MM.1S (cell line): ENCODE data around the gene ARHGAP40.

ENCODE experiments used
- DNase-seq: peaks from one replicate; pipeline ENCODE4 v3.0.0-alpha.2; 2015
- H2AFZ ChIP-seq: fragments of 300-600 bp; sonication (generic); 2 replicates; pipeline ENCODE4 v1.6.0; 2016; ENCODE audit warnings: antibody characterized with exemption, low read length
- H3F3A ChIP-seq: fragments of 300-600 bp; sonication (generic); 2 replicates; pipeline ENCODE4 v1.6.1; 2016; ENCODE audit warnings: mild to moderate bottlenecking, antibody characterized with exemption, low read length, moderate library complexity, mixed read lengths; ENCODE audit not compliant: insufficient read depth
- H3K27ac ChIP-seq: fragments of 300-600 bp; sonication (generic); 2 replicates; pipeline ENCODE4 v1.5.1; 2016; ENCODE audit warnings: mild to moderate bottlenecking, low read length
- H3K27me3 ChIP-seq: fragments of 300-600 bp; sonication (generic); replicated peaks from 2 replicates; pipeline ENCODE4 v1.6.0; 2016; ENCODE audit warnings: low read length; ENCODE audit not compliant: insufficient read depth
- H3K36me3 ChIP-seq: fragments of 300-600 bp; sonication (generic); replicated peaks from 2 replicates; pipeline ENCODE4 v1.6.1; 2016; ENCODE audit warnings: mild to moderate bottlenecking, low read length, mixed read lengths; ENCODE audit not compliant: insufficient read depth
- H3K4me1 ChIP-seq: fragments of 300-600 bp; sonication (generic); 2 replicates; pipeline ENCODE4 v1.6.1; 2016; ENCODE audit warnings: low read length, mixed read lengths
- H3K4me2 ChIP-seq: fragments of 300-600 bp; sonication (generic); 2 replicates; pipeline ENCODE4 v1.6.0; 2016; ENCODE audit warnings: low read depth, low read length
- H3K4me3 ChIP-seq: fragments of 300-600 bp; sonication (generic); 2 replicates; pipeline ENCODE4 v1.5.1; 2016; ENCODE audit warnings: low read length, mixed read lengths
- H3K79me2 ChIP-seq: fragments of 300-600 bp; sonication (generic); 2 replicates; pipeline ENCODE4 v1.6.1; 2016; ENCODE audit warnings: mixed run types, low read length, mixed read lengths
- H3K9ac ChIP-seq: fragments of 300-600 bp; sonication (generic); 2 replicates; pipeline ENCODE4 v1.6.1; 2016; ENCODE audit warnings: low read length, mixed read lengths
- H3K9me2 ChIP-seq: fragments of 300-600 bp; sonication (generic); replicated peaks from 2 replicates; pipeline ENCODE4 v1.6.1; 2016; ENCODE audit warnings: mild to moderate bottlenecking, low read length, mixed read lengths; ENCODE audit not compliant: insufficient read depth
- H3K9me3 ChIP-seq: fragments of 300-600 bp; sonication (generic); replicated peaks from 2 replicates; pipeline ENCODE4 v1.6.1; 2016; ENCODE audit warnings: mild to moderate bottlenecking, low read length, mixed read lengths; ENCODE audit not compliant: insufficient read depth
- H4K20me1 ChIP-seq: fragments of 300-600 bp; sonication (generic); 2 replicates; pipeline ENCODE4 v1.6.1; 2016; ENCODE audit warnings: mild to moderate bottlenecking, low read length, moderate library complexity, mixed read lengths; ENCODE audit not compliant: insufficient read depth
- EZH2 ChIP-seq: fragments of 300-600 bp; sonication (generic); optimal IDR thresholded peaks from 2 replicates; pipeline ENCODE3; 2017; ENCODE audit warnings: low read depth, mild to moderate bottlenecking, antibody characterized with exemption, low read length, mixed read lengths
- EZH2phosphoT487 ChIP-seq: fragments of 300-600 bp; sonication (generic); IDR thresholded peaks from 2 replicates; pipeline ENCODE4 v1.6.1; 2018; ENCODE audit warnings: antibody characterized with exemption, low read length
- TF ChIP-seq, protein P1 (sequence below): fragments of 300-600 bp; sonication (generic); IDR thresholded peaks from 2 replicates; pipeline ENCODE4 v1.5.1; 2016; ENCODE audit warnings: antibody characterized with exemption, low read length, mixed read lengths

Gene ARHGAP40

DNA sequence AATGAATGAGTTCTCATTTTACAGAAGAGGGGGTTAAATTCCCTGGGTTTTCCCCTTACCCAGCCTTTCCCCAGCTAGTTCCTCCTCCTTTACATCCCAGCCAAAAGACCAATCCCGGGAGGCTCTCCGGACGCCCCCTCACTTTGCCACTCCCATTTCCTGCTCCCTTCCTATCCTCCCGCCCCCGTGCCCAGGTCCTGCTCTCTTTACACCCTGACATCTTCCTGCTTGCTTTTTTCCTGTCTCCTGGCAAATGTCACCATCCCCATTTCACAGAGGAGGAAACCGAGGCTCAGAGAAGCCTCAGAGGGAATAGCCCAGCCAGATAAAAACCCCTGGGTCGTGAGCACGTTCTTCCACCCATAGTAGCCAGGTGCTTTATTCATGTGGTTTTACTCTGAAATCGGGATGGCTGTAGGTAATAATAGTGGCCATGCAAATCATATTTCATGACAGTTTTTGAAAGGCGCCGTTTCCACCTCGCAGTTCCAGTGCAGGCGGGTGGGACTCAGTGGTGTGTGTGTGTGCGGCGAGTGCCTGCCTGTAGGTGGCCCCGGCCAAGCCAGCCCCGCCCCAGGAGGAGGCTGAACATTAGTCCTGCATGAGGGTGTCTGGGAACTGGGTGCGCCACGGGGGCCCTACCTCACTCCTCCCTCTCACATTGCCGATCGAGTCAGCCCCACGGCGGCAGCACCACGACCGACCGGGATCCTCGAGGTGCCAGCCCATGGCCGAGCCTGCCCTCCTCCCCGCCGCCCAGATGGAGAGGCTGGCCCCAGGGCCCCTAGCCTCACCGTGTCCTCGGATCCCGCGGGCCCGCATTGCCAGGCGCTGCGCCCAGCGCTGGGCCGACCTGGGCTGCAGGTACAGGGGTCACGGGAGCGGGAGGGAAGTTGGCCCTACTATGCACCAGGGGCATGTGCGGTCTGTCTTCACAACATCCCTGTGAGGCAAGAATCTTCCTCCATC is at the start of gene ARHGAP40:
TSS of gene ARHGAP40 (plus strand) at position 594 of the 969 bp plus-strand sequence.
- no peaks in the 10 kb centered on the region for H3K9me2 ChIP-seq
- no peak within 1 kb of the TSS for H3K9ac ChIP-seq
- peaks cover 12% of the 10 kb centered on the region; the same call in 1 of the 2 replicates for H3K27me3 ChIP-seq
- TF ChIP-seq, protein P1, sequence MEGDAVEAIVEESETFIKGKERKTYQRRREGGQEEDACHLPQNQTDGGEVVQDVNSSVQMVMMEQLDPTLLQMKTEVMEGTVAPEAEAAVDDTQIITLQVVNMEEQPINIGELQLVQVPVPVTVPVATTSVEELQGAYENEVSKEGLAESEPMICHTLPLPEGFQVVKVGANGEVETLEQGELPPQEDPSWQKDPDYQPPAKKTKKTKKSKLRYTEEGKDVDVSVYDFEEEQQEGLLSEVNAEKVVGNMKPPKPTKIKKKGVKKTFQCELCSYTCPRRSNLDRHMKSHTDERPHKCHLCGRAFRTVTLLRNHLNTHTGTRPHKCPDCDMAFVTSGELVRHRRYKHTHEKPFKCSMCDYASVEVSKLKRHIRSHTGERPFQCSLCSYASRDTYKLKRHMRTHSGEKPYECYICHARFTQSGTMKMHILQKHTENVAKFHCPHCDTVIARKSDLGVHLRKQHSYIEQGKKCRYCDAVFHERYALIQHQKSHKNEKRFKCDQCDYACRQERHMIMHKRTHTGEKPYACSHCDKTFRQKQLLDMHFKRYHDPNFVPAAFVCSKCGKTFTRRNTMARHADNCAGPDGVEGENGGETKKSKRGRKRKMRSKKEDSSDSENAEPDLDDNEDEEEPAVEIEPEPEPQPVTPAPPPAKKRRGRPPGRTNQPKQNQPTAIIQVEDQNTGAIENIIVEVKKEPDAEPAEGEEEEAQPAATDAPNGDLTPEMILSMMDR = peak; percentile 32
- TF ChIP-seq EZH2phosphoT487 = no peak
- peak within 1 kb of the TSS; percentile 76 for H3K4me2 ChIP-seq
- H3K79me2 ChIP-seq = no peaks in the 10 kb centered on the region
- H3K4me3 ChIP-seq = peak within 1 kb of the TSS; percentile 32; the same call in 1 of the 2 replicates
- peak; percentile 27 for DNase-seq
- no peak within 1 kb of the TSS for H3K27ac ChIP-seq
- H3K9me3 ChIP-seq = no peaks in the 10 kb centered on the region
- H4K20me1 ChIP-seq = no peaks in the 10 kb centered on the region
- no peaks in the 10 kb centered on the region for H3K4me1 ChIP-seq
- H2AFZ ChIP-seq = peak within 1 kb of the TSS; percentile 84
- H3K36me3 ChIP-seq = no peaks in the 10 kb centered on the region
- H3F3A ChIP-seq = no peaks in the 10 kb centered on the region

- Histone ChIP-seq H3K27me3 (no peaks in the 10 kb centered on the region), H3K4me1 (no peaks in the 10 kb centered on the region), H3K79me2 (no peaks in the 10 kb centered on the region), H4K20me1 (no peaks in the 10 kb centered on the region), H3K4me2 (no peak overlapping the region), H3K9me2 (no peaks in the 10 kb centered on the region), H3K9ac (no peak overlapping the region), H3K4me3 (no peak overlapping the region), H2AFZ (no peak overlapping the region), H3K27ac (no peak overlapping the region), H3F3A (no peaks in the 10 kb centered on the region), H3K9me3 (no peaks in the 10 kb centered on the region), H3K36me3 (no peaks in the 10 kb centered on the region; the same call in 1 of the 2 replicates)
- no peak for DNase-seq
- TF ChIP-seq EZH2 (no peak), EZH2phosphoT487 (no peak)
- TF ChIP-seq, protein P1 = no peak
These were observed 46.6 kb upstream of the ARHGAP40 start for GRCh38 chr20:38554986-38555385.

DNA sequence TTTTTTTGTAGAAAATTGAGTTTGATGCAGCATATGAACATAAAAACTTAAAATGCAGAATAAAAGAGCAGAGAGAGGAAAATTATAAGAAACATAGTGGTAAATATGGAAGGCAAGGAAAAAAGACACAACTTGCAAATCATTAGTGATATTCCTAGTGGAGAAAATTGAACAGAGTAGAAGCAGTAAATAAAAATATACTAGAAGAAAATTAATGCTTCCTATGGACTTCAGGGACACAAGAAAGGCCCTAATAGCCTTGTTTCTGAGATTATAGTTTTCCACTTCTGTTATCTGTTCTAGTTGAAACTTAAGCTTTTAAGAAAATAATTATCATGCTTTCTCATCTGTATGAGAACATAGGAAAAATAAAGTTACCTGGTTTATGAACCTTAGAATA is 46.2 kb upstream of the ARHGAP40 start:
- no peaks in the 10 kb centered on the region; the same call in 1 of the 2 replicates for H3K36me3 ChIP-seq
- no peaks in the 10 kb centered on the region for H3F3A ChIP-seq
- H3K27me3 ChIP-seq = no peaks in the 10 kb centered on the region
- no peak for DNase-seq
- no peaks in the 10 kb centered on the region for H4K20me1 ChIP-seq
- H3K27ac ChIP-seq = no peak overlapping the region
- H3K4me3 ChIP-seq = no peak overlapping the region
- H3K79me2 ChIP-seq = no peaks in the 10 kb centered on the region
- no peak overlapping the region for H3K4me2 ChIP-seq
- no peak overlapping the region for H2AFZ ChIP-seq
- H3K9me3 ChIP-seq = no peaks in the 10 kb centered on the region
- no peaks in the 10 kb centered on the region for H3K4me1 ChIP-seq
- no peak overlapping the region for H3K9ac ChIP-seq
- TF ChIP-seq, protein P1 = no peak
- no peak for TF ChIP-seq EZH2phosphoT487
- no peak for TF ChIP-seq EZH2
- H3K9me2 ChIP-seq = no peaks in the 10 kb centered on the region
